ENCODE data around the gene LRP1B.

- TF ChIP-seq GATA2 (IDR thresholded peaks at IDR 0.05; ENCODE audit: low read depth, low read length) (no peak), GATA3 (IDR thresholded peaks at IDR 0.05; ENCODE audit: low read depth, low read length) (no peak)
Observed at GRCh38 chr2:142088058-142088568, 42.7 kb downstream of the LRP1B start.
